Endothelial cell of umbilical vein (primary cell): ENCODE data around the gene ALK. TPM values are rescaled to one million over a fixed set of nuclear protein-coding genes. Genes with fewer than 3 reads are reported as not detected.

Experiments used
- BruUV-seq: library from RNA; stranded (reverse); fragments of 400-500 nt; replicated peaks from 2 replicates; lab custom pipeline; 2021; lab: Mats Ljungman, UMichigan
- CTCF ChIA-PET: fragments of 300-600, 350-600 bp; sonication (Branson Sonifier 250); formaldehyde crosslinking; loops from one replicate; lab custom pipeline; 2021; ENCODE audit warnings: antibody characterized with exemption, inconsistent platforms; lab: Charles Lee
- POLR2A ChIA-PET: fragments of 300-600, 350-600 bp; sonication (Branson Sonifier 250); formaldehyde crosslinking; loops from one replicate; lab custom pipeline; 2021; ENCODE audit warnings: antibody characterized with exemption, inconsistent platforms; lab: Charles Lee
- DNase-seq: peaks from one replicate; pipeline ENCODE4 v3.0.0-alpha.2; 2011; ENCODE audit warnings: low read depth, low spot score
- FAIRE-seq: peaks from 2 replicates; lab custom pipeline; 2011; peaks lifted over from hg19 to GRCh38; lab: Jason Lieb, UNC
- H2AFZ ChIP-seq: 2 replicates; pipeline ENCODE4 v1.6.0; 2012; ENCODE audit warnings: low read depth, low read length, control low read depth, inconsistent platforms
- H3K27ac ChIP-seq: 2 replicates; pipeline ENCODE4 v1.5.1; 2011; ENCODE audit warnings: low read depth, mild to moderate bottlenecking, control low read depth, low read length, moderate library complexity; ENCODE audit not compliant: insufficient read depth
- H3K27me3 ChIP-seq, 2 experiments: 2 replicates each; pipeline versions ENCODE4 v1.6.0 to v1.6.1; 2011; ENCODE audit warnings: low read length in 2 of 2, mixed read lengths in 1 of 2; ENCODE audit not compliant: control insufficient read depth in 2 of 2, insufficient read depth in 2 of 2
- H3K36me3 ChIP-seq, 2 experiments: 2 replicates in 1 of 2; 3 replicates in 1 of 2; pipeline ENCODE4 v1.5.1; 2011; ENCODE audit warnings: low read length in 2 of 2, mild to moderate bottlenecking in 1 of 2, moderate library complexity in 1 of 2; ENCODE audit not compliant: control insufficient read depth in 2 of 2, insufficient read depth in 2 of 2; ENCODE audit errors: extremely low read depth in 1 of 2
- H3K4me1 ChIP-seq: 3 replicates; pipeline ENCODE4 v1.5.1; 2011; ENCODE audit warnings: mild to moderate bottlenecking, low read length; ENCODE audit not compliant: control insufficient read depth, insufficient read depth; ENCODE audit errors: extremely low read depth
- H3K4me2 ChIP-seq: 2 replicates; pipeline ENCODE4 v1.6.1; 2011; ENCODE audit warnings: low read length, control low read depth, mixed read lengths; ENCODE audit not compliant: insufficient read depth
- H3K4me3 ChIP-seq, 3 experiments: fragments of 200-600 bp in 1 of 3; sonication (generic), shearing (Covaris generic) in 1 of 3; replicated peaks in 1 of 3; 2 replicates each; pipeline ENCODE4 v1.5.1; 2011 to 2016; ENCODE audit warnings: control low read depth in 3 of 3, low read length in 3 of 3, mild to moderate bottlenecking in 2 of 3, inconsistent platforms in 1 of 3, low read depth in 1 of 3, moderate library complexity in 1 of 3; ENCODE audit not compliant: insufficient read depth in 1 of 3
- H3K79me2 ChIP-seq: 2 replicates; pipeline ENCODE4 v1.6.0; 2012; ENCODE audit warnings: low read length, inconsistent platforms; ENCODE audit not compliant: control insufficient read depth, insufficient read depth
- H3K9ac ChIP-seq: replicated peaks from 2 replicates; pipeline ENCODE3; 2011; ENCODE audit warnings: low read length, control low read depth; ENCODE audit not compliant: insufficient read depth; ENCODE audit errors: extremely low read depth
- H3K9me1 ChIP-seq: replicated peaks from 3 replicates; pipeline ENCODE4 v1.6.0; 2011; ENCODE audit warnings: mild to moderate bottlenecking, low read length; ENCODE audit not compliant: control insufficient read depth, insufficient read depth; ENCODE audit errors: extremely low read depth
- H3K9me3 ChIP-seq: replicated peaks from 2 replicates; pipeline ENCODE4 v1.5.1; 2012; ENCODE audit warnings: low read length, inconsistent platforms; ENCODE audit not compliant: control insufficient read depth, insufficient read depth
- H4K20me1 ChIP-seq: replicated peaks from 2 replicates; pipeline ENCODE3; 2011; ENCODE audit warnings: mild to moderate bottlenecking, low read length; ENCODE audit not compliant: control insufficient read depth, insufficient read depth; ENCODE audit errors: extremely low read depth
- CTCF ChIP-seq, 2 donors: IDR thresholded peaks; 1 replicate in 1 of 2; 2 replicates in 1 of 2; pipeline ENCODE4 v1.5.1; 2011; ENCODE audit warnings: low read length in 2 of 2, mild to moderate bottlenecking in 2 of 2, moderate library complexity in 2 of 2, control low read depth in 1 of 2, inconsistent platforms in 1 of 2, low read depth in 1 of 2; ENCODE audit not compliant: insufficient read depth in 1 of 2; ENCODE audit errors: extremely low read depth in 1 of 2
- EZH2 ChIP-seq: IDR thresholded peaks from 2 replicates; pipeline ENCODE4 v1.6.1; 2012; ENCODE audit warnings: borderline replicate concordance, low read depth, mild to moderate bottlenecking, moderate library complexity, low read length, inconsistent platforms; ENCODE audit not compliant: severe bottlenecking
- GATA2 ChIP-seq: IDR thresholded peaks from 2 replicates; pipeline ENCODE4 v1.7.0; 2011; ENCODE audit warnings: low read depth, mild to moderate bottlenecking, moderate library complexity, mixed read lengths, low read length; ENCODE audit not compliant: insufficient read length, insufficient read depth
- JUN ChIP-seq: IDR thresholded peaks from 2 replicates; pipeline ENCODE4 v1.6.1; 2011; ENCODE audit warnings: borderline replicate concordance, low read depth; ENCODE audit not compliant: insufficient read length, insufficient read depth
- POLR2A ChIP-seq: IDR thresholded peaks from 2 replicates; pipeline ENCODE4 v1.6.1; 2012; ENCODE audit warnings: low read depth, mild to moderate bottlenecking, control low read depth, low read length
- dilution Hi-C: fragments of 300-500 bp; cut with MboI; formaldehyde crosslinking; loops from one replicate; pipeline ENCODE4 v1.15.0; 2019; ENCODE audit warnings: low sequenced_read_pairs; ENCODE audit not compliant: extremely low pct_ligation_motif_present
- intact Hi-C: fragments of 100-400 bp; cut with micrococcal nuclease; formaldehyde crosslinking; loops from one replicate; pipeline ENCODE4 v1.10.0; 2022
- polyA plus RNA-seq, 4 experiments: library from polyadenylated mRNA; depleted of rRNA in 3 of 4; stranded (reverse) in 3 of 4; unstranded in 1 of 4; fragments of >200 nt; gene quantifications; 2 replicates each; pipeline versions ENCODE4 v1.2.1 to v1.2.3, GENCODE V29; 2011 to 2012; ENCODE audit warnings: missing spikeins in 1 of 4
- total RNA-seq: library from RNA; stranded (reverse); gene quantifications from 2 replicates; pipeline ENCODE4 v1.2.3, GENCODE V29; 2021

ALK gene
- total and polyA plus RNA-seq, 2 donors (not counting 3 experiments of a cell fraction or from before 2014, with no cell fraction given), result not detected

GRCh38 chr2:29936020-29936419 is 14.6 kb upstream of the ALK start:
- dilution Hi-C loops, result no loop called here
- BruUV-seq, result no TSS peak
- CTCF ChIA-PET, result no interaction called here

More at GRCh38 chr2:29936020-29936419, 14.6 kb upstream of the ALK start:
- intact Hi-C loops, result no loop called here
- Histone ChIP-seq H3K36me3 (no peaks in the 10 kb centered on the region), H3K27me3 (no peaks in the 10 kb centered on the region), H3K4me1 (no peaks in the 10 kb centered on the region), H3K9me3 (no peaks in the 10 kb centered on the region), H3K79me2 (no peaks in the 10 kb centered on the region), H3K4me2 (no peak overlapping the region), H3K9ac (no peak overlapping the region), H3K4me3 (no peak overlapping the region), H2AFZ (no peak overlapping the region), H3K9me1 (no peaks in the 10 kb centered on the region), H4K20me1 (no peaks in the 10 kb centered on the region), H3K27ac (no peak overlapping the region)
- no peak for TF ChIP-seq GATA2
- TF ChIP-seq JUN, result no peak
- TF ChIP-seq CTCF (IDR thresholded peaks at IDR 0.05; ENCODE audit: extremely low read depth in 1 of 2, insufficient read depth in 1 of 2, low read depth in 1 of 2, low read length in 2 of 2), result no peak
- no peak for TF ChIP-seq EZH2
- no peak for TF ChIP-seq POLR2A
- DNase-seq (no peak), FAIRE-seq (no peak)
- POLR2A ChIA-PET, result no interaction called here
